ENCODE results near the gene SIX1.
A peak's percentile ranks its signal among the peaks of the same experiment; 100 is the strongest.

The SIX1 gene

GRCh38 chr14:60648934-60649874 is at the start of gene SIX1:
Gene SIX1 (minus strand): TSS chr14:60649477. CDS start chr14:60649189, 288 bp downstream.
- H3K27me3 Mint-ChIP-seq, result peaks cover 93% of the 10 kb centered on the region
- peaks cover 57% of the 10 kb centered on the region for H3K4me1 Mint-ChIP-seq (ENCODE audit: low read depth)
- H3K9me3 Mint-ChIP-seq, result no peaks in the 10 kb centered on the region
- H3K27ac Mint-ChIP-seq, result peak within 1 kb of the TSS; percentile 22
- H3K4me3 Mint-ChIP-seq, result peak within 1 kb of the TSS; percentile 59
- no peaks in the 10 kb centered on the region for H3K36me3 Mint-ChIP-seq (ENCODE audit: low read depth)
- DNase-seq, result no peak

GRCh38 chr14:60695327-60695726 is 46.0 kb upstream of the SIX1 start:
- no peak overlapping the region for H3K4me3 Mint-ChIP-seq
- no peak for DNase-seq
- H3K4me1 Mint-ChIP-seq (ENCODE audit: low read depth), result no peaks in the 10 kb centered on the region
- H3K27me3 Mint-ChIP-seq, result peaks cover 36% of the 10 kb centered on the region
- no peaks in the 10 kb centered on the region for H3K36me3 Mint-ChIP-seq (ENCODE audit: low read depth)
- H3K9me3 Mint-ChIP-seq, result peaks cover 2% of the 10 kb centered on the region
- no peak overlapping the region for H3K27ac Mint-ChIP-seq

- H3K27ac Mint-ChIP-seq, result no peak overlapping the region
- DNase-seq, result no peak
- no peaks in the 10 kb centered on the region for H3K36me3 Mint-ChIP-seq (ENCODE audit: low read depth)
- no peak overlapping the region for H3K4me3 Mint-ChIP-seq
- H3K4me1 Mint-ChIP-seq (ENCODE audit: low read depth), result no peaks in the 10 kb centered on the region
- peaks cover 13% of the 10 kb centered on the region for H3K27me3 Mint-ChIP-seq
- no peaks in the 10 kb centered on the region for H3K9me3 Mint-ChIP-seq
Observed at GRCh38 chr14:60691383-60692113, 42.3 kb upstream of the SIX1 start.

GRCh38 chr14:60686865-60687264 is 37.6 kb upstream of the SIX1 start:
- DNase-seq, result no peak
- Mint-ChIP-seq H3K27me3 (peaks cover 24% of the 10 kb centered on the region), H3K4me1 (ENCODE audit: low read depth) (no peaks in the 10 kb centered on the region), H3K4me3 (no peak overlapping the region), H3K27ac (no peak overlapping the region), H3K36me3 (ENCODE audit: low read depth) (no peaks in the 10 kb centered on the region), H3K9me3 (no peaks in the 10 kb centered on the region)

GRCh38 chr14:60684203-60684602 is 34.9 kb upstream of the SIX1 start:
- no peak for DNase-seq
- Mint-ChIP-seq H3K9me3 (no peaks in the 10 kb centered on the region), H3K27me3 (peaks cover 37% of the 10 kb centered on the region), H3K4me1 (ENCODE audit: low read depth) (no peaks in the 10 kb centered on the region), H3K36me3 (ENCODE audit: low read depth) (no peaks in the 10 kb centered on the region), H3K27ac (no peak overlapping the region), H3K4me3 (no peak overlapping the region)

- no peaks in the 10 kb centered on the region for H3K36me3 Mint-ChIP-seq (ENCODE audit: low read depth)
- H3K4me1 Mint-ChIP-seq (ENCODE audit: low read depth), result no peaks in the 10 kb centered on the region
- H3K4me3 Mint-ChIP-seq, result no peak overlapping the region
- no peaks in the 10 kb centered on the region for H3K9me3 Mint-ChIP-seq
- peaks cover 37% of the 10 kb centered on the region for H3K27me3 Mint-ChIP-seq
- no peak for DNase-seq
- H3K27ac Mint-ChIP-seq, result no peak overlapping the region
Observed at GRCh38 chr14:60681271-60681670, 32.0 kb upstream of the SIX1 start.

- no peak overlapping the region for H3K27ac Mint-ChIP-seq
- no peaks in the 10 kb centered on the region for H3K36me3 Mint-ChIP-seq (ENCODE audit: low read depth)
- peaks cover 34% of the 10 kb centered on the region for H3K27me3 Mint-ChIP-seq
- H3K9me3 Mint-ChIP-seq, result no peaks in the 10 kb centered on the region
- no peaks in the 10 kb centered on the region for H3K4me1 Mint-ChIP-seq (ENCODE audit: low read depth)
- no peak for DNase-seq
- no peak overlapping the region for H3K4me3 Mint-ChIP-seq
Observed at GRCh38 chr14:60680511-60680910, 31.2 kb upstream of the SIX1 start.

GRCh38 chr14:60679566-60680258 is 30.4 kb upstream of the SIX1 start:
- no peaks in the 10 kb centered on the region for H3K4me1 Mint-ChIP-seq (ENCODE audit: low read depth)
- H3K36me3 Mint-ChIP-seq (ENCODE audit: low read depth), result no peaks in the 10 kb centered on the region
- peaks cover 32% of the 10 kb centered on the region for H3K27me3 Mint-ChIP-seq
- no peaks in the 10 kb centered on the region for H3K9me3 Mint-ChIP-seq
- no peak overlapping the region for H3K27ac Mint-ChIP-seq
- H3K4me3 Mint-ChIP-seq, result no peak overlapping the region
- DNase-seq, result no peak

- Mint-ChIP-seq H3K27ac (no peak overlapping the region), H3K9me3 (no peaks in the 10 kb centered on the region), H3K27me3 (peaks cover 22% of the 10 kb centered on the region), H3K4me1 (ENCODE audit: low read depth) (no peaks in the 10 kb centered on the region), H3K36me3 (ENCODE audit: low read depth) (no peaks in the 10 kb centered on the region), H3K4me3 (no peak overlapping the region)
- DNase-seq, result no peak
Observed at GRCh38 chr14:60677701-60678100, 28.4 kb upstream of the SIX1 start.

- peaks cover 18% of the 10 kb centered on the region for H3K27me3 Mint-ChIP-seq
- no peak for DNase-seq
- no peaks in the 10 kb centered on the region for H3K4me1 Mint-ChIP-seq (ENCODE audit: low read depth)
- no peaks in the 10 kb centered on the region for H3K36me3 Mint-ChIP-seq (ENCODE audit: low read depth)
- no peak overlapping the region for H3K27ac Mint-ChIP-seq
- H3K4me3 Mint-ChIP-seq, result no peak overlapping the region
- no peaks in the 10 kb centered on the region for H3K9me3 Mint-ChIP-seq
Observed at GRCh38 chr14:60670989-60671388, 21.7 kb upstream of the SIX1 start.

- H3K36me3 Mint-ChIP-seq (ENCODE audit: low read depth), result no peaks in the 10 kb centered on the region
- H3K4me3 Mint-ChIP-seq, result no peak overlapping the region
- no peaks in the 10 kb centered on the region for H3K4me1 Mint-ChIP-seq (ENCODE audit: low read depth)
- no peaks in the 10 kb centered on the region for H3K9me3 Mint-ChIP-seq
- H3K27me3 Mint-ChIP-seq, result peaks cover 34% of the 10 kb centered on the region
- DNase-seq, result no peak
- no peak overlapping the region for H3K27ac Mint-ChIP-seq
Observed at GRCh38 chr14:60668431-60669112, 19.3 kb upstream of the SIX1 start.

GRCh38 chr14:60665177-60665550 is 15.9 kb upstream of the SIX1 start:
- Mint-ChIP-seq H3K27me3 (peaks cover 58% of the 10 kb centered on the region), H3K4me3 (no peak overlapping the region), H3K27ac (no peak overlapping the region), H3K4me1 (ENCODE audit: low read depth) (no peaks in the 10 kb centered on the region), H3K9me3 (no peaks in the 10 kb centered on the region), H3K36me3 (ENCODE audit: low read depth) (no peaks in the 10 kb centered on the region)
- no peak for DNase-seq

- H3K27me3 Mint-ChIP-seq, result peaks cover 77% of the 10 kb centered on the region
- no peak overlapping the region for H3K27ac Mint-ChIP-seq
- no peaks in the 10 kb centered on the region for H3K36me3 Mint-ChIP-seq (ENCODE audit: low read depth)
Observed at GRCh38 chr14:60662982-60663381, 13.7 kb upstream of the SIX1 start.

GRCh38 chr14:60661721-60662120 is 12.4 kb upstream of the SIX1 start:
- Mint-ChIP-seq H3K27me3 (peaks cover 81% of the 10 kb centered on the region), H3K9me3 (no peaks in the 10 kb centered on the region), H3K4me1 (ENCODE audit: low read depth) (peaks cover 13% of the 10 kb centered on the region), H3K4me3 (no peak overlapping the region), H3K27ac (no peak overlapping the region), H3K36me3 (ENCODE audit: low read depth) (no peaks in the 10 kb centered on the region)
- no peak for DNase-seq

More at GRCh38 chr14:60662982-60663381, 13.7 kb upstream of the SIX1 start:
- Mint-ChIP-seq H3K9me3 (no peaks in the 10 kb centered on the region), H3K4me1 (ENCODE audit: low read depth) (peaks cover 3% of the 10 kb centered on the region), H3K4me3 (no peak overlapping the region)
- DNase-seq, result no peak
